ENCODE data around the gene VPS39.
A peak's percentile ranks its signal among the peaks of the same experiment; 100 is the strongest.

Gene VPS39

GRCh38 chr15:42144841-42145375 lies 63.2 kb downstream of the VPS39 start:
- DNase-seq, result no peak

GRCh38 chr15:42143866-42144625 lies 64.1 kb downstream of the VPS39 start:
- DNase-seq, result no peak

- DNase-seq, result no peak
Observed at GRCh38 chr15:42143356-42143755, 64.7 kb downstream of the VPS39 start.

- no peak for DNase-seq
Observed at GRCh38 chr15:42141795-42142667, 66.1 kb downstream of the VPS39 start.

- no peak for DNase-seq
Observed at GRCh38 chr15:42141246-42141645, 66.9 kb downstream of the VPS39 start.

- no peak for DNase-seq
Observed at GRCh38 chr15:42140383-42141070, 67.6 kb downstream of the VPS39 start.

- no peak for DNase-seq
Observed at GRCh38 chr15:42139596-42139995, 68.5 kb downstream of the VPS39 start.

- DNase-seq, result no peak
Observed at GRCh38 chr15:42138968-42139386, 69.1 kb downstream of the VPS39 start.

- DNase-seq, result no peak
Observed at GRCh38 chr15:42138411-42138810, 69.7 kb downstream of the VPS39 start.

- peak; percentile 58 for DNase-seq
Observed at GRCh38 chr15:42137461-42138261, 70.4 kb downstream of the VPS39 start.

GRCh38 chr15:42136513-42136912 lies 71.6 kb downstream of the VPS39 start:
- no peak for DNase-seq

GRCh38 chr15:42135351-42135750 lies 72.8 kb downstream of the VPS39 start:
- no peak for DNase-seq

GRCh38 chr15:42134617-42135245 lies 73.4 kb downstream of the VPS39 start:
- no peak for DNase-seq

- DNase-seq, result peak; percentile 54
Observed at GRCh38 chr15:42133886-42134502, 74.1 kb downstream of the VPS39 start.

GRCh38 chr15:42133356-42133755 lies 74.7 kb downstream of the VPS39 start:
- DNase-seq, result no peak

- DNase-seq, result no peak
Observed at GRCh38 chr15:42131826-42132806, 76.0 kb downstream of the VPS39 start.

- DNase-seq, result no peak
Observed at GRCh38 chr15:42131006-42131405, 77.1 kb downstream of the VPS39 start.

- no peak for DNase-seq
Observed at GRCh38 chr15:42130246-42130986, 77.7 kb downstream of the VPS39 start.

- DNase-seq, result no peak
Observed at GRCh38 chr15:42129364-42129763, 78.7 kb downstream of the VPS39 start.

All from EL (cell line).